GM20000 (cell line): ENCODE measurements around the gene ATXN7L1.

Source experiments
- DNase-seq: peaks from one replicate; pipeline ENCODE4 v3.0.0; 2012; ENCODE audit warnings: low spot score
- TF ChIP-seq, protein P1 (sequence below): IDR thresholded peaks from 2 replicates; pipeline ENCODE4 v1.5.1; 2012; ENCODE audit warnings: mild to moderate bottlenecking, control low read depth; ENCODE audit errors: extremely low read depth, missing control alignments

The ATXN7L1 gene

DNA sequence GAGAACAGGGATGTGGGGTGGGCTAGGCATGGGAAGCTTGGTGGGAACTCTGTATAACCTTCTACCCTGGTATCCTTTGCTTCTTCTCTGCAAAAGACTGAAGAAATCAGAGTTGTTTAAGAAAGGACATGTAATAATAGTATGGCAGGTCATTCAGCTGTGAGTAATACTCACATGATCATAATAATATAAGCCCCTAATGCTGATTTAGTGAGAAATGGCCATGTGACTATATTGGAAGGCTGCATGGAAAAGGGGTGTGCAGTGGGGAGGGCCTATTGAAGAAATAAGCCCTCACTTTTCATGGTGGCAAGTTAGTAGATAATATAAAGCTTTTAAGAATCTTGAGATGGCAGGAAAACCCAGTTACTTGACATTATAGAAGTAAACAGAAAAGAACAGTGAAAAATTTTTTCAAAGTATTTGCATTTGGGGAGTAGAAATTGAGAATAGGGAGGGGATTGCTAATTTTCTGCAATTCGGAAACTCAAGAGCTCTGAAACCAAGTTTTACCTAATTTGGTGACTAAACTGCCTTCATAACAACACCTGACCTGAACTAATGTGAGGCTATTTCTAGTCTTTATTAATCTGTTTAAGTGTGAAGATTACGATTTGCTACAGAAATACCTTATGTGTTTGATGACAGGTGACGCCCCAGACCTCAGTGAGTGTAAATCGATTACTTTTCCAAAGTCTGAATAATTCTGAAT is 44.4 kb downstream of the ATXN7L1 start:
- TF ChIP-seq, protein P1, sequence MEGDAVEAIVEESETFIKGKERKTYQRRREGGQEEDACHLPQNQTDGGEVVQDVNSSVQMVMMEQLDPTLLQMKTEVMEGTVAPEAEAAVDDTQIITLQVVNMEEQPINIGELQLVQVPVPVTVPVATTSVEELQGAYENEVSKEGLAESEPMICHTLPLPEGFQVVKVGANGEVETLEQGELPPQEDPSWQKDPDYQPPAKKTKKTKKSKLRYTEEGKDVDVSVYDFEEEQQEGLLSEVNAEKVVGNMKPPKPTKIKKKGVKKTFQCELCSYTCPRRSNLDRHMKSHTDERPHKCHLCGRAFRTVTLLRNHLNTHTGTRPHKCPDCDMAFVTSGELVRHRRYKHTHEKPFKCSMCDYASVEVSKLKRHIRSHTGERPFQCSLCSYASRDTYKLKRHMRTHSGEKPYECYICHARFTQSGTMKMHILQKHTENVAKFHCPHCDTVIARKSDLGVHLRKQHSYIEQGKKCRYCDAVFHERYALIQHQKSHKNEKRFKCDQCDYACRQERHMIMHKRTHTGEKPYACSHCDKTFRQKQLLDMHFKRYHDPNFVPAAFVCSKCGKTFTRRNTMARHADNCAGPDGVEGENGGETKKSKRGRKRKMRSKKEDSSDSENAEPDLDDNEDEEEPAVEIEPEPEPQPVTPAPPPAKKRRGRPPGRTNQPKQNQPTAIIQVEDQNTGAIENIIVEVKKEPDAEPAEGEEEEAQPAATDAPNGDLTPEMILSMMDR, result no peak
- no peak for DNase-seq

DNA sequence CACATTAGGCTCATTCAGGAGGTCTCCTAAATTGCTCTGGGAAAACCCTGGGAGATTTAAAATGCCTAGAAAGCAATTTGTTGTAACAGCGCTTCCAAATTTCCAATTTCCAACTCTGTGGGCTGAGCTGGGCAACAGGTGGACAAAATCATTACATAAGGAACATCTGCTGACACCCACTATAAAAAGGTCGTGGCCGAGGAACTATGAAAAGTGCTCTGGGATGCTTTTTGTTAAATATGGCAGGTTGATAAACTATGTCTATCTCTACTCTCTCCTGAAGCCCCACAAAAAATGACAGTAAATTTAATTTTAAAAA is 45.1 kb downstream of the ATXN7L1 start:
- TF ChIP-seq, protein P1, result no peak

DNA sequence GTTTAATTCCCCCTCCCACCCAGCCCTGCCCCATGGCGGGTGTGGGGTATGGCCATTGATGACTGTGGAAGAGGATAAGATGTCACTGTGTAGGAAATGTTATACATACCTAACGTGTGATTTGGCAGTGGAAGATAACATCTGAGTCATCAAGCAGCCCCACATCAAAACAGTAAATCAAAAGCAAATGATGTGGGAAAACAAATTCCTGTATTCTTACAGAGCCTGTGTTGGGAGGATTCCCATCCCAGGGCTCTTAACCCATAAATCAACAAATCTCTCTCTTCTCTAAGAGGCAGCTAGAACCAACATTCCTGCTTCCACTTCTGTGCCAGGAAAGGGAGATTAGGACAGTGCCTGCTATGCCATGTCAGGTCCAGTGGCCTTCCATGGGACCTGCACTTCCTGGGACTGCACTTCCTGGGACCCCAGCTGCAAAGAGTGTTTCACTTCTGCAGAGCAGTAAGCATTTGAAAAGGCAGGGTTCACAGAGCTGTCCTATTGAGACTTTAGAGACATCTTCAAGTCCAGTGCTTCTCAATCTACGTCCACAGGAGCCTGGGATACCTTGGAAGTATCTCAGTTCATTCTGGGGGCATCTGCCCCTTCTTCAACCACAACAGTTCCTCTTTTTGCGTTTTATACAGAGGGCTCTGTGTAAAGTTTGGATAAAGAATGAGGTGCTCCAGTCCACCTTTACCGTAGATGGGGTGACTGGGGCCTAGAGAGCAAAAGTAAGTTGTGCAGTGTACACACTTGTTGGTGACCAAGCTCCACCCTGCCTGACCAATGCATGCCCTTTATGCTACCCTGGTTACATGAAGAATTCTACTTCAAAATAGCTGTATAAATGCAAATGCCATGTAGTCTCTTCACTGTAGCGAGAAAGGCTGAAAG is 45.7 kb downstream of the ATXN7L1 start:
- no peak for DNase-seq
- TF ChIP-seq, protein P1, result no peak

More for the DNA sequence above, 45.1 kb downstream of the ATXN7L1 start:
- no peak for DNase-seq

DNA sequence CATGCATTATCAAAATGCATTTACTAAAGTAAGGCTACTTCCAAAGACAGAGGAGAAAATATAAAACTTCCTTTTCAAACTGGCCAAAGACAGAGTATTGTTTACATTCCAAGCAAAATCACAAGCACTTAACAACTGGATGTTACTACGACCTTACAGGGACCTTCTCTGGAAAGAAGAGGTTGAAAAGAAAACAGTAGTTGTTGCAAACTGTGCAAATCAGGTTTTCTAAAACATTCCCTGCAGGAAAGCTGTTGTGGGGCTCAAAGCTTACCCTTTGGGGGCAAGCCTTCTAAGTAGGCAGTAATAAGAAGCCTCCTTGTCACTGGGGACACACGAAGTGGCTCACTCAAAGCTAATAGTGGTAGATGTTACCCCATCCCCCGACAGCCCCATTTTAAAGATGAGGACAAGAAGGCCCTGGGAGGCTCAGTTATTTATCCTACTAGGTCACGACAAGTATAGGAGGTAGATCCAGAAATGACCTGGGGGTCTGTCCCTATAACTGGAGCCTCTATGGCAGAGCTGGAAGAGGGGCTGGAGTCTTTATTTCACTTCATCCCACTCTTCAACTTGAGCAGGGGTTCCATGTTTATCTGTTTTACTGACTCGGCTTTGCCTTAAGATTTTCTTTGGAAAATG is 46.6 kb downstream of the ATXN7L1 start:
- no peak for DNase-seq

DNA sequence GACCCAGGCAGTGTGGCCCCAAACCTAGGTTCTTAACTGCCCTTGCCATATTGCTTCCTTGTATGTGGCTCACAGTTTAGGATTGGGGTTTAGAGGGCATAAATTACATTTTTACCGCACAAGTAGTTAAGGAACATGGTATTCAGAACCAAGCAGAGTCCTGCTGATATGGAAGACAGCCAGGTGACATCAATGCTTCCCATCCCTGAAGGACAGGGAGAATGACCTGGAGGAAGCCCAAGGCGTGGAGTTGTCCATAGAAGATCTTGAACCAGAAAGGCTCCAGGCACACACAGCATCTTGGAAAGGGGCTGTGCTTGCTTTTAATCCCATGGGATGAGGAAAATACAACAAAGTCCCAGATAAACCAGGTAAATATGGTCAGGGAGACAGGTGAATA is 48.3 kb downstream of the ATXN7L1 start:
- TF ChIP-seq, protein P1, result no peak
- DNase-seq, result no peak

More for the DNA sequence above, 46.6 kb downstream of the ATXN7L1 start:
- TF ChIP-seq, protein P1, result no peak

DNA sequence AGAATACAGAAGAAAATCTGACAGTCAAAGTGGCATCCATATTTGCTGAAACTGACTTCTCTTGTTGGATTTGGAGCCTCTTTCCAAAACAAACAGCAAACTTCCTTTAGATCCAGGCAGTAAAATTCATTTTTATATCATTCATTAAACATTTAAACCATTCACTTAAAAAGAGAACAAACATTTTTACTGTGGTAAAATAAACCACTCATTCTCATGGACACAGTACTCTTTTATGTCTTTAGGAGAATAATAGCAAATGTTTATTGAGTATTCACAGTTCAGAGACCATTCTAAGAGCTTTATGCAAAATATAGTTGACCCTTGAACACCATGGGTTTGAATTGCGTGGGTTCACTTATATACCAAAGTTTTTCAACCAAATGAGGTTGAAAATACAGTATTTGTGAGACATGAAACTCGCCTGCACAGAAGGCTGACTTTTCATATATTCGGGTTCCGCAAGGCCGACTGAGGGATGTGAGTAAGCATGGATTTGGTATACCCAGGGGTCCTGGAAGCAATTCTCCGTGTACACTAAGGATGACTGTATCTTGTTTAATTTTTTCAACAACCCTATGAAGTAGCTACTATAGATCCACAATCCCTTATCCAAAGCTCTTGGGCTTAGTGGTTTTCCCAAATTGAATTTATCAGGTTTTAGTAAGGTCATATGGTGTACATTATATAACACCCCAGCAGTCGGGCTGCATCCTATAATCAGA is 49.1 kb downstream of the ATXN7L1 start:
- no peak for DNase-seq
- TF ChIP-seq, protein P1, result no peak

DNA sequence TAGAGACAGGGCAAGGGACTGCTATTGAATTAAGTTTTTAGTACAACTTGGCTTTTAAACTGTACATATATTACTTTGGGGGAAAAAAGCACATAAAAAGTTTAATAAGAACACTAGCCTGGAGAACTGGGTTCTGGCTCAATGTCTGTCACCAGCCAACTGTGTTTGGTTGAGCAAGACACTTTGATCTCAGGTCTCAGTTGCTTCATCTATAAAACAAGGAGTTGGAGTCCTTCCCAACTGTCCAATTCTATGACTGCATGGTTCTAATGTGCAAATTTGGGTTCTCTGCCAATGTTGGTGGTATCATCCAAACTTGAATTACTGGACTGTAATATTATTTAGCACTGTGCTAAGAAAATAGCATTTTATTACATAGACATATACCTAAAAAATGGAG is 50.3 kb downstream of the ATXN7L1 start:
- DNase-seq, result no peak
- TF ChIP-seq, protein P1, result no peak
